CD1c-positive myeloid dendritic cell (primary cell): Measurements from ENCODE around the gene GNA14.
"Not testable (repeated sequence)": the region's sequence is repeated elsewhere in the genome, so short reads cannot be mapped to it uniquely, and the experiment has no call there.

ENCODE experiments used
- DNase-seq: peaks from one replicate; pipeline ENCODE4 v3.0.0-alpha.2; 2016; ENCODE audit errors: extremely low spot score

Gene GNA14

DNA sequence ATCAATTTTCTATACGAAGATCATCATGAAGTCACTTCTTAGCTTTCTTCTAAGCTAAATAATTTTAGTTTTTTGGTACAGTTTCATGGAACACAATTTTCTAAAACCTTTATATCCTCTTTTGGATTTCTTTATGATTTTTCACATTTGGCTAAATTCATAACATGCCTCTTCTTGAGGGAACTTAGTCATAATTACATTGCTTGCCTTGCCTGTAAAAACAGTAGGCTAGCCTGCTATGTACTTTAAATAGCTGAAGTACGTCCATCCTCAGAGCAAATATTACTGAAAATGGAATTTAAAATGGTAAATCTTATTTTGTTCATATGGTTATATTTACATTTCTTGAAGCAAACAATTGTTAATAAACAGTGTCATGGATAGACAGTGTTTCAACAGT, 245.8 kb downstream of the GNA14 start:
- no peak for DNase-seq

DNA sequence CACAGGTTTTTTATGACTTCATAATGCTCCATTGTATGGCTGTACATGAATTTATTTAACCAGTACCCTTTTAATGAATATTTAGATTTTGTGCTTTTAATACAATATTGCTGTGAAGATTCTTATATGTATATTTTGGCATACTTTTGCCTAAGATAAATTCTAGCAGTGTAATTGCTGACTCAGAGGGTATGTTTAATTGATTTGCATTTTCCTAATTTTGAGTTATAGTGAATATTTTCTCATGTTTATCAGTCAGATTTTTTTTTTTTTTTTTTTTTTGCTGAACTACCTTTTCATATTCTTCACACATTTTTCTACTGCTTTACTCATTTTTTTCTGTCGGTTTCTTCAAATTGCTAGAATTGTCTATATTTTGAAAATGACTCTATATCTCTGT, 248.2 kb downstream of the GNA14 start:
- DNase-seq = no peak

DNA sequence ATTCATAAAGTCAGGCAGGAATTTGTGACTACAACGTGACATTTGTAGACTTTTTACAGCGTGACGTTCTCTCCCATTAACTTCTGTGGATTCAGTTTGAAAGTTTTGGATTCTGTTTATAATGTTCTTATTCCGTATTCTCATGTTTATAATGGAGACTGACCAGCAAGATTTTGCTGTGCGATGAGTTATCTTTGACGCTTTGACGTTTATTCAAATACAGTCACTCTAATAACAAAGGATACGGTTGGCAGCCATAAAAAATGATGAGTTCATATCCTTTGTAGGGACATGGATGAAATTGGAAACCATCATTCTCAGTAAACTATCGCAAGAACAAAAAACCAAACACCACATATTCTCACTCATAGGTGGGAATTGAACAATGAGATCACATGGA, 249.5 kb downstream of the GNA14 start:
- not testable (repeated sequence) for DNase-seq

DNA sequence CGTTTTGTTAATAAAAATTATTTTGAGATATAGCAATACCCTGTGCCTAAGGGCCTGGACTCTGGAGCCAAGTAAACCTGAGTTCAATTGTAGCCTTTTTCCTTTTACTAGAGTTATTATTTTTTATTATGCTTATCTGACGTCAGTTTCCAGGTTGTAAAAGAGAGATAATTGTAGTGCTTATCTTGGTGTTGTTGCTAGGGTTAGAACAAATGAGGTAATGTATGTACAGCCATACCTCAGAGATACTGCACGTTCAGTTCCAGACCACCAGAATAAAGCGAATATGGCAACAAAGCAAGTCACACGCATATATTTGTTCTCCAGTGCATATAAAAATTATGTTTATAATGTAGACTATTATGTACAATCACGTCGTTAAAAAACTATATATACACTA, 255.8 kb downstream of the GNA14 start:
- DNase-seq = no peak

DNA sequence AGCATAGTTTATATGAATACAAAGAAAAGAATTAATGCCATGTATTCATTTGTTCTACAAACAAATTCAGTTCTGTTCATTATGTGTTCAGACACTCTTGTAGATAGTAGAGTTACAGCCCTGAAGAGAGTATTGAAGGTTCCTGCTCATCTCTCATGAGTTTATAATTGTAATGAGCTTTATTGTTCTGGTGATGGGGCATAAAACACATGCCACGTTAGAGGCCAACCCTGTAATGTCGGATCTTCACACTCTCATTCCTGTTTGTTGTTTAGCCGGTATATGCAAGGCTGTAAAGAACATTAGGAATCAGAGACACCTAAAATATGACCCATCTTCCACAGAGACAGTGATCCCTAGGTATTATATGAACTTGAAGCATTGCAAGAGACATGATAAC, 256.3 kb downstream of the GNA14 start:
- DNase-seq = no peak

DNA sequence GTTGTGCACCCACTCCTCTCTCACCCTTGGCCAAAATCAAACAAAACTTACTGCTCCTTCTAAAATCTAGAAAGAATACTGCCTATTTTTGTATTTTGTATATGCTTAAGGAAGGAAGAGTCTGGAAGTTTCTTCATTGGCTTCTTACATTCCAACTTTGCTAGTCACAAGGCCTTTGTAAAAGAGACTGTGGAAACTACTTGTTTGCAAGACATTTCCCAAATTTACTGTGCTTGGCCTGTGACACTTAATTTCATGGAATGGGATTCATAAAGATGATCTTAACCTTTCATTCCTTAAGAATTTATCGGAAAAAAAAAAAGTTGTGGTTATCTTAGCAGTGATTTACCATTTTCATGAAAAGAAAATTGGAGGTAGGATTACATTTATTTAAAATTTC, 261.9 kb downstream of the GNA14 start:
- no peak for DNase-seq

DNA sequence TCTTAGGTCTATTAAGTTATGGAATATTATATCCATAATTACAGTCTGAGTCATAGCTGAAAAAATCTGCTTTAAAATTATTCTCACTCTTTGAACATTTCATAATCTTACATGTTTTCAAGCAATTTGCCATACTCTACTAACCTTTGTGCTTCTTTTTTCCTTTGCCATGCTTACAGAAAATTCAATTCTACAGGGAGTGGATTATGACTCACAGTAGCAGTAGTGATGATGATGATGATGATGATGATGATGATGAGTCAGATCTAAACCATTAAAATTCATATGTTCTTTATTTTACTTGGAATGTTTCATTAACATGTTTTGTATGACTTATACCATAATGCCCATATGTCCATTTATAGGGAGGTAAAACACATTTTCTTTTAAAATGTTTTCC, 263.7 kb downstream of the GNA14 start:
- no peak for DNase-seq

DNA sequence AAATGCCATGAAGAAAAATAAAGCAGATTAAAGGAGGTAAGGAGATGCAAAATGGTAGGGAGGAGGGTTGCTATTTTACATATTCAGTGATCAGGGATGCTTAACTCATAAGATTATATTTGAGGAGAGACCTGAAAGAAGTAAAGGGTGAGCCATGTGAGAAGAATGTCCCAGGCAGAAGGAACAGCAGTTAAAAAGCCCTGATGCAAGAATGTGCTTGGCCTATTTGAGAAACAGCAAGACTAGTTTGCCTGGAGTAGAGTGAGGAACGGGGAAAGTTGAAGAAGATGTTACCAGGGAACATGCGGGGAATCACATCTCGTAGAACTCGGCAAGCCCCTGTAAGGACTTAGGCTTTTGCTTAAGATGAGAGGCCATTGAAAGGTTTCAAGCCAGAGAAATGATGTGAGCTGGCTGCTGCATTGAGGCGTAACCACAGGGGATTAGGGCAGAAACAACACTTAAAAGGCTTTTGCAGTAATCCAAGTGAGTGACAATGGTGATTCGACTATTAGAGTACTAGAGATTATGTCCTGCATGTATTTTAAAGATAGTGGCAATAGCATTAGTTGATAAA, 272.1 kb downstream of the GNA14 start:
- no peak for DNase-seq

DNA sequence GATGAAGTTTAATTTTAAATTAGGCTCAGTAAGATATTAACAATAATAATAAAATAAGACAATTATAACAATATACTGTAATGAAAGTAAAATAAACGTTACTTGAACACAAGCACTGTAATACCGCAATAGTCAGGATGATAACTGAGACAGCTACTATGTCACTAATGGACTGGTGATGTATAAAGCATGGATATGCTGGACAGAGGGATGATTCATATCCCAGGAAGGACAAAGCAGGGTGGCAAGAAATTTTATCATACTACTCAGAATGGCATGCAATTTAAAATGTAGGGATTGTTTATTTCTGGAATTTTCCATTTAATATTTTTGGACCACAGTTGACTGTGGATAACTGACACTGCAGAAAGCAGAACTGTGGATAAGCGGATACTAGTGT, 273.9 kb downstream of the GNA14 start:
- no peak for DNase-seq
